GM12891 (cell line): ENCODE results near the gene GLTP.

Experiments
- PAX5 ChIP-seq: IDR thresholded peaks from 2 replicates; pipeline ENCODE4 v1.6.1; 2011; ENCODE audit warnings: low read length, moderate library complexity, mild to moderate bottlenecking; ENCODE audit not compliant: insufficient read depth, severe bottlenecking
- POLR2A ChIP-seq: IDR thresholded peaks from 2 replicates; pipeline ENCODE4 v1.6.1; 2011; ENCODE audit warnings: low read depth, low read length, control low read depth
- POLR2AphosphoS5 ChIP-seq: IDR thresholded peaks from 2 replicates; pipeline ENCODE4 v1.6.1; 2011; ENCODE audit warnings: low read depth, low read length, control low read depth
- SPI1 ChIP-seq: IDR thresholded peaks from 2 replicates; pipeline ENCODE4 v1.6.1; 2011; ENCODE audit warnings: low read depth, low read length, control low read depth
- TAF1 ChIP-seq: IDR thresholded peaks from 2 replicates; pipeline ENCODE4 v1.6.1; 2011; ENCODE audit warnings: low read depth, low read length, control low read depth

DNA sequence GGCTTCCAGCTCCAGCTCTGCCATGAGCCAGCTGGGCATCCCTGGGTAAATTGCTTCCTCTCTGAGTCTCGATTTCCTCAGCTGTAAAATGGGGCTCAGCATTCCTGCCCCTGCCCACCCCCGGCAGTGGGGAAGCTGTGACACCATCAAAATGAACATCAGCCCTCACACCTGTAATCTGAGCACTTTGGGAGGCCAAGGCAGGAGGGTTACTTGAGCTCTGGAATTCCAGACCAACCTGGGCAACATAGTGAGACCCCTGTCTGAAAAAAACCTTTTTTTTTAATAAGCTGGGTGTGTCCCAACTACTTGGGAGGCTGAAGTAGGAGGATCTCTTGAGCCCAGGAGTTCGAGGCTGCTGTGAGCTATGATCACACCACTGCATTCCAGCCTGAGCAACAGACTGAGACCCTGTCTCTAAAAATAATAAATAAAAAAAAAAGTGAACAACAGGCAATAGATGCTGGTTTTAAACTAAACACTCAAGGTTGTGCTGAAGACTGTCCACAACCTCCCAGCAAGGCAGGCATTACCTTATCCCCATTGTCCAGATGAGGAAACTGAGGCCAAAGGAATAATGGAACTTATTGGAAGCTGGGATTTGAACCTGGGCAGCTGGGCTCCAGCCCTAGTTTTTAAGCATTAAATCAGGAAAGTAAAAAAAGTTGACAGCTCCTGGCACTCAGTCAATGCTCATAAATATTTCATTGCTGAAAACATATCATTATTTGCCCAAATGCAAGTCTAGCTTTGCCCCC is 51.4 kb downstream of the GLTP start:
- TF ChIP-seq POLR2A, result no peak
- no peak for TF ChIP-seq POLR2AphosphoS5
- no peak for TF ChIP-seq SPI1
- TF ChIP-seq TAF1, result no peak
- TF ChIP-seq PAX5, result no peak
